K562 (cell line): ENCODE measurements around the gene CEP68. TPM values are rescaled to one million over a fixed set of nuclear protein-coding genes. Genes with fewer than 3 reads are reported as not detected.

Experiments used
- ATAC-seq: fragments of 200-7000 bp; cut with Tn5 transposase; 3 replicates; pipeline ENCODE4 v1.9.1; 2020; ENCODE audit warnings: moderate library complexity
- BruUV-seq: library from RNA; stranded (reverse); fragments of 400-500 nt; replicated peaks from 2 replicates; lab custom pipeline; 2021; lab: Mats Ljungman, UMichigan
- CTCF ChIA-PET: fragments of 300-600 bp; formaldehyde crosslinking; extraction: SDS; loops from one replicate; lab custom pipeline; 2021; ENCODE audit warnings: low intra/inter-chr PET ratio; lab: Yijun Ruan, JAX
- POLR2A ChIA-PET: fragments of 300-600, 350-650 bp; sonication (Branson Sonifier 250); formaldehyde crosslinking; extraction: SDS; loops from one replicate; lab custom pipeline; 2021; ENCODE audit warnings: antibody characterized with exemption, inconsistent platforms; lab: Yijun Ruan, JAX
- DNase-seq, 4 experiments: peaks; one replicate each; pipeline versions ENCODE4 v3.0.0 to v3.0.0-alpha.2; 2011 to 2018; ENCODE audit warnings: low spot score in 3 of 4, mixed read lengths in 3 of 4; ENCODE audit errors: extremely low read depth in 1 of 4
- FAIRE-seq: peaks from 2 replicates; lab custom pipeline; 2011; peaks lifted over from hg19 to GRCh38; lab: Jason Lieb, UNC
- H2AFZ ChIP-seq: 2 replicates; pipeline ENCODE4 v1.6.0; 2011; ENCODE audit warnings: low read depth, low read length, control low read depth, inconsistent platforms
- H3K27ac ChIP-seq: fragments of 200-600 bp; 3 replicates; pipeline ENCODE4 v1.8.0; 2011; ENCODE audit warnings: low read depth, mild to moderate bottlenecking, control low read depth, inconsistent platforms, low read length, moderate library complexity, mixed read lengths; ENCODE audit errors: extremely low read depth
- H3K27me3 ChIP-seq, 2 experiments: fragments of 300-600 bp in 1 of 2; 2 replicates in 1 of 2; 3 replicates in 1 of 2; pipeline versions ENCODE4 v1.6.0 to v1.8.0; 2011; ENCODE audit warnings: inconsistent platforms in 2 of 2, low read length in 2 of 2, mild to moderate bottlenecking in 1 of 2, mixed read lengths in 1 of 2, moderate library complexity in 1 of 2; ENCODE audit not compliant: control insufficient read depth in 2 of 2, insufficient read depth in 2 of 2
- H3K36me3 ChIP-seq: fragments of 300-600 bp; 3 replicates; pipeline ENCODE4 v1.8.0; 2011; ENCODE audit warnings: mild to moderate bottlenecking, low read length, inconsistent platforms; ENCODE audit not compliant: control insufficient read depth, insufficient read depth
- H3K4me1 ChIP-seq, 2 experiments: fragments of 200-600 bp in 1 of 2; replicated peaks in 1 of 2; 2 replicates in 1 of 2; 3 replicates in 1 of 2; pipeline versions ENCODE4 v1.5.1 to v1.8.0; 2011; ENCODE audit warnings: inconsistent platforms in 2 of 2, low read length in 2 of 2, mild to moderate bottlenecking in 1 of 2, mixed read lengths in 1 of 2, moderate library complexity in 1 of 2; ENCODE audit not compliant: control insufficient read depth in 2 of 2, insufficient read depth in 2 of 2
- H3K4me2 ChIP-seq: 2 replicates; pipeline ENCODE4 v1.6.1; 2011; ENCODE audit warnings: low read length, control low read depth, inconsistent platforms, mixed read lengths; ENCODE audit not compliant: insufficient read depth
- H3K4me3 ChIP-seq: fragments of 200-600 bp; sonication (generic), shearing (Covaris generic); 2 replicates; pipeline ENCODE4 v1.5.1; 2016; ENCODE audit warnings: control low read depth, inconsistent platforms
- H3K79me2 ChIP-seq: fragments of 200-600 bp; 3 replicates; pipeline ENCODE4 v1.8.0; 2011; ENCODE audit warnings: low read length, inconsistent platforms; ENCODE audit not compliant: control insufficient read depth, insufficient read depth
- H3K9ac ChIP-seq, 2 experiments: 2 replicates each; pipeline versions ENCODE4 v1.6.0 to v1.6.1; 2011; ENCODE audit warnings: low read depth in 2 of 2, low read length in 2 of 2, control low read depth in 1 of 2, inconsistent platforms in 1 of 2, mild to moderate bottlenecking in 1 of 2, mixed read lengths in 1 of 2; ENCODE audit not compliant: insufficient read depth in 1 of 2
- H3K9me1 ChIP-seq: one replicate; pipeline ENCODE4 v1.6.0; 2011; ENCODE audit warnings: inconsistent platforms, mild to moderate bottlenecking, low read length, moderate library complexity; ENCODE audit not compliant: control insufficient read depth, insufficient read depth
- H3K9me3 ChIP-seq: replicated peaks from 2 replicates; pipeline ENCODE4 v1.5.1; 2011; ENCODE audit warnings: low read depth, low read length, inconsistent platforms; ENCODE audit not compliant: control insufficient read depth, insufficient read depth
- H4K20me1 ChIP-seq: replicated peaks from 2 replicates; pipeline ENCODE4 v1.6.1; 2011; ENCODE audit warnings: low read length, inconsistent platforms, mixed read lengths; ENCODE audit not compliant: control insufficient read depth, insufficient read depth
- MAFG ChIP-seq: fragments of 450-650 bp; conservative IDR thresholded peaks from 2 replicates; pipeline ENCODE4 v1.6.1; 2016; ENCODE audit warnings: missing genetic modification characterization, missing compliant biosample characterization
- PRMT5 ChIP-seq: sonication (generic); formaldehyde crosslinking; IDR thresholded peaks from 2 replicates; pipeline ENCODE4 v1.5.0; 2020; ENCODE audit warnings: missing genetic modification reagents
- SRSF9 ChIP-seq: fragments of 200-400 bp; formaldehyde crosslinking; IDR thresholded peaks from 2 replicates; pipeline ENCODE4 v1.6.1; 2017; ENCODE audit warnings: low read depth, low read length, borderline replicate concordance
- USF1 ChIP-seq: sonication (generic); formaldehyde crosslinking; IDR thresholded peaks from 2 replicates; pipeline ENCODE4 v1.9.0; 2022; ENCODE audit warnings: mild to moderate bottlenecking, missing genetic modification reagents
- WGBS: fragments of 100-300 bp; shearing (Covaris generic); methylation state at CpG from one replicate; pipeline ENCODE4 v1.1.6; 2016; ENCODE audit warnings: low coverage, mixed read lengths; ENCODE audit not compliant: insufficient coverage; ENCODE audit errors: missing lambda C conversion rate; 5-methylcytosine and 5-hydroxymethylcytosine counted together
- in situ Hi-C: fragments of 300-500 bp; cut with MboI; formaldehyde crosslinking; loops from 4 replicates; pipeline ENCODE4 v1.15.0; 2018; ENCODE audit warnings: inconsistent platforms, mixed read lengths
- intact Hi-C: fragments of 100-400 bp; cut with micrococcal nuclease; formaldehyde crosslinking; loops from 2 replicates; pipeline ENCODE4 v1.14.2; 2022
- polyA plus RNA-seq, 8 experiments: library from polyadenylated mRNA; depleted of rRNA in 4 of 8; stranded (reverse) in 5 of 8; unstranded in 3 of 8; fragments of >200 nt; fragmentation: Nextera tagmentation in 2 of 8; fragmentation: Illumina TruSeq in 1 of 8; extraction: Ambion mirVana in 2 of 8; extraction: Trizol in 1 of 8; gene quantifications; 2 replicates each; pipeline versions ENCODE4 v1.2.1 to v1.2.3, GENCODE V29; 2011 to 2014; ENCODE audit warnings: inconsistent platforms in 1 of 8, missing spikeins in 1 of 8
- total RNA-seq, 7 experiments: library from RNA; depleted of rRNA in 6 of 7; stranded (reverse); fragments of >200 nt in 6 of 7; fragmentation: Illumina TruSeq in 2 of 7; extraction: Trizol in 2 of 7; gene quantifications; 2 replicates each; pipeline versions ENCODE4 v1.2.1 to v1.2.3, GENCODE V29; 2011 to 2021; ENCODE audit warnings: low replicate concordance in 1 of 7
- TF ChIP-seq, protein P1 (sequence below): fragments of 250-450 bp; sonication (Bioruptor Pico); IDR thresholded peaks from 2 replicates; pipeline ENCODE4 v1.8.0; 2022; ENCODE audit warnings: inconsistent platforms

CEP68 gene
- total and polyA plus RNA-seq, 9 of the 15 experiments (the other 6 are each of a cell fraction or from before 2014, with no cell fraction given) = 1.4 to 8.5 (median 5.2) TPM

DNA sequence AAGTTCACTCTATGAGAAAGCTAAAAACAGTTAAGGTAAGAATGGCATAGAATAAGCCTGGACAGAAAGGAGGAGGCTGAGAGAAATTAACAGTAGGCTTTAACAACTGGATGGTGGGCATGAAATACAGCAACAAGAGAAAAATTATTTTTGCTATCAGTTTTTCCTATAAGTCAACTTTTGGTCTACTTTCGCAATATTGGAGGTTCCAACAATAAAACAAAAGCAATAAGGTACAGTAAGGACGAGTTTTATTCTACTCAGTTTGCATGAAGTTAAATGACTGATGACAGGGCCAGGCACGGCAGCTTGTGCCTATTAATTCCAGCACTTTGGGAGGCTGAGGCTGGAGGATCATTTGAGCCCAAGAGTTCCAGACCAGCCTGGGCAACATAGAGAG lies 56.4 kb downstream of the CEP68 start:
- ATAC-seq (no peak), DNase-seq (no peak), FAIRE-seq (no peak)
- H4K20me1 ChIP-seq = peaks cover 4% of the 10 kb centered on the region
- intact Hi-C loops = no loop called here
- in situ Hi-C loops = no loop called here
- ChIA-PET CTCF (no interaction called here), POLR2A (interaction anchor here (1.2 to 2.2 kb wide), 4 partner anchors 9 to 74 kb away, joined by 3 to 9 read pairs (median 4); no protein-coding TSS in a partner anchor)
- no peak for TF ChIP-seq USF1 (CRISPR knock-in tag)
- no peak for TF ChIP-seq PRMT5 (CRISPR knock-in tag)
- TF ChIP-seq, protein P1, sequence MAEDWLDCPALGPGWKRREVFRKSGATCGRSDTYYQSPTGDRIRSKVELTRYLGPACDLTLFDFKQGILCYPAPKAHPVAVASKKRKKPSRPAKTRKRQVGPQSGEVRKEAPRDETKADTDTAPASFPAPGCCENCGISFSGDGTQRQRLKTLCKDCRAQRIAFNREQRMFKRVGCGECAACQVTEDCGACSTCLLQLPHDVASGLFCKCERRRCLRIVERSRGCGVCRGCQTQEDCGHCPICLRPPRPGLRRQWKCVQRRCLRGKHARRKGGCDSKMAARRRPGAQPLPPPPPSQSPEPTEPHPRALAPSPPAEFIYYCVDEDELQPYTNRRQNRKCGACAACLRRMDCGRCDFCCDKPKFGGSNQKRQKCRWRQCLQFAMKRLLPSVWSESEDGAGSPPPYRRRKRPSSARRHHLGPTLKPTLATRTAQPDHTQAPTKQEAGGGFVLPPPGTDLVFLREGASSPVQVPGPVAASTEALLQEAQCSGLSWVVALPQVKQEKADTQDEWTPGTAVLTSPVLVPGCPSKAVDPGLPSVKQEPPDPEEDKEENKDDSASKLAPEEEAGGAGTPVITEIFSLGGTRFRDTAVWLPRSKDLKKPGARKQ (CRISPR knock-in tag) = no peak
- no peak for TF ChIP-seq MAFG (tag)
- no peak for TF ChIP-seq SRSF9
- peaks cover 12% of the 10 kb centered on the region; the same call in 2 of the 3 replicates for H3K36me3 ChIP-seq
- no TSS peak for BruUV-seq
- H2AFZ ChIP-seq = no peak overlapping the region
- H3K27me3 ChIP-seq = no peaks in the 10 kb centered on the region
- H3K9me1 ChIP-seq = no peaks in the 10 kb centered on the region
- no peak overlapping the region for H3K27ac ChIP-seq
- H3K9ac ChIP-seq = no peak overlapping the region
- H3K4me1 ChIP-seq = 0 out of 5 replicates have a peak, but pooled peaks cover 0 to 2% of the 10 kb centered on the region in 2 experiments
- no peak overlapping the region for H3K4me3 ChIP-seq
- H3K4me2 ChIP-seq = no peak overlapping the region
- no peaks in the 10 kb centered on the region; the same call in 1 of the 2 replicates for H3K9me3 ChIP-seq
- H3K79me2 ChIP-seq = peaks cover 97% of the 10 kb centered on the region
- WGBS = 35% methylated on average over 3 of the region's 3 CpGs
